ENCODE results near the gene MYADML2.
A peak's percentile ranks its signal among the peaks of the same experiment; 100 is the strongest.

Gene MYADML2

DNA sequence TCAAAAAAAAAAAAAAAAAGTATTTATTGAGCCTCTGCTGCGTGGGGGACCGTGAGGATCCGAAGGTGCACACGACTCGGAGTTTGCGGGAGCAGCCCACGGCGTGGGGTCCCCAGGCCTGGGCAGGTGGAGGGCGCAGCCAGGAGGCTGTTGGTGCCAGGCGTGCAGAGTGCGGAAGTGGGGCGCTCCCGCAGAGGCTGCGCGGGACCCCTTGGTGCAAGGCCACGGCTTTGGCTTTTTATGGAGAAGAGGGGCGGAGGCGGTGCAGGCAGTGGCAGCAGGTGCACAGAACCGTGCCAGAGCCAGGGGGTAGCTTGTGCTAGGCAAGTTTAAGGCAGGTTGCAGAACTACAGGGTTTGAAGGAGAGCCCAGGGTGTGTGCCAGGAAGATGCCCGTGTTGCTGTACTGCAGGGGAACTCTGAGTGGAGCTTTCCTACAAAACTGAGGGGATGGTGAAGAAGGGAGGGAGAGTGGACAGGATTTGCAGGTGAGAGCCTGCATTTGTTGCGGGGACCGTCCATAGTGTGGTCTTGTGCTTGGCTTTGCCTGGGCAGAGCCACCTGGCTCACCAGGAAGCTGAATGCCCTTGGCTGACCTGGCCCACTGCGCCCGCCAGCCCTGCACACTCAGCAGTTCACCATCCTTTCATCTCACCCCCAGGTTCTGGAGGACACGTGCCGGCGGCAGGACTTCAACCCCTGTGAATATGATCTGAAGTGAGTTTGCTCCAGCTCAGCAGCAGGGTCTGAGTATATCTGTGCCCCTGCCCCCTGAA, 31.7 kb upstream of the MYADML2 start:
- DNase-seq: no peak

DNA sequence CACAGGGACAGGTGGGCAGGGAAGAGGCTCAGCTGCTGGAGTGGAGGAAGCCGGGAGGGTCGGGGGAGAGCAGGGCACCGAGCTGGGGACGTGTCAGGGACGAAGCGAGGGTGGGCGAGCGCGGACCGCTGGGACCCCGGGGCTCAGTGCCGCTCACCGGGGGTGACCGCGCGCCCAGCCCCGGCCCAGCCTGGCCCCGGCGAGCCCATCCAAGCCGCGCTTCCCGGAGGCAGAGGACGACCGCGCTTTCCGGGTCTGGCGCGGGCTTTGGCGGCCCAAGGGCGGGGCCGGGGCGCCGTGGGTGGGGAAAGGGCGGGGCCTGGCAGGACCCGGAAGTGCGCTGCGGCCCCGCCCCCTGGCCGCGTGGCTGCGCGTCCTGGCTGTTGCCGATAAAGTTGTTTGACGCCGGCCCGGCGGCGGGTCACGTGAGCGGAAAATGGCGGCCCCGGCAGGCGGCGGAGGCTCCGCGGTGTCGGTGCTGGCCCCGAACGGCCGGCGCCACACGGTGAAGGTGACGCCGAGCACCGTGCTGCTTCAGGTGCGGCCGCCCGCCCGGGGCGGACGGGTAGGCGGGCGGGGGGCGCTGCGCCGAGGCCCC, 30.3 kb upstream of the MYADML2 start, which contains the start of gene ASPSCR1:
ASPSCR1 (plus strand) TSS at position 419 of the 598 bp plus-strand sequence; CDS start at position 437, 18 bp downstream.
- peak; percentile 55 for DNase-seq

DNA sequence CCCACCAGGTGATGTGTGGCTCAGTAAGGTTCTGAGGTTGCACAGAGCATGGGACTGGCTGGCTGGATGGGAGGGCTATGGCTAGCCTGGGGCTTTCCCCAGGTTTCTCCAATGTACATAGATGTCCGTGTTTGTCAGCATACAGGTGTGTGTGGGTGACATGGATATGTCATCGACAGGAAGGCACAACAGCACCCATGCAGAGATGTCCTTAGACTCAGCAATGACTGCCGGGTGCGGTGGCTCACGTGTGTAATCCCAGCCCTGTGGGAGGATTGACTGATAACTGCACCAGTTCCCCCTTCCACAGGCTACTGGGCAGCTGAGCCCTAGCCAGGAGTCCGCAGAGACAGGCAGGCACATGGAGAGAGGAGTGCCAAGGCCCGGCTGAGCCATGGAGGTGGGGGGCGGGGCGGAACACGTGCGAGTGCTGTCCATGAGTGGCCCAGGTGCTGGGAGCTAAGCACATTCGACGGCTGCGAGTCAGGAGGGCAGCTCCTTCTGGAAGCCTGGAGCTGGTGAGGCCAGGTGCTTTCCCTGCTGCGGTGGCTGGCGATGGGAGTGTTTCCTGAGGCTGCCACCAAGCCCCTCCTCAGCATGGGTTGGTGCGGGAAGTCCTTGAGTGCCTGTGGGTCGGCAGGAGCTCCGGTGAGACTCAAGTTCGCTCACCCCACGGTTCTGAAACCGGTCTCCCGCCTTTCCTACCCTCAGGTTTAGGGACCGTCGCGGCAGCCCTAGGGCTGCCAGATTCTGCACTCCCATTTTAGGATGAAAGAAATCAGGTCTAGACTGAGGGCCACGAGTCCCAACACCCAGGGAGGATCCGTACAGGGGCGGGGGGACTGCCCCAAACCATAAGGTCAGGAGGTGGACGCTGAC, 29.5 kb upstream of the MYADML2 start:
- DNase-seq: peak; percentile 17

DNA sequence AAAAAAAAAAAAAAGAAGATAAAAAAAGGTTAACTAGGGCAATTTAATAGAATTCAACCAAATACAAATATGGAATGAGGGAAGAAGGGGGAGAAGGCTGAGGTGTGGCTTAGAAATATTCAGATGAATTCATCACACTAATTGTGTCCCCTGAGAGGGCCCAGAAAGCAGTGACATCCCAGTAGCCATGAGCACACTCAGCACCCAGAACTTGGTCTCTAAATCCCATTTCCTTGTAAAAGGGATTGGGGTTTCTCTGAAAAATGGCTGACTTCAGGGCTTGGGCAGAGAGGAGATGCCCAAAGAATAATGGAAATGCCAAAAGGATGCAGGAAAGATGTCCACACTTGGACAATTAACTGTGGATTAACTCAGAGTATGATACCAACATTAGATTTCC, 26.4 kb upstream of the MYADML2 start:
- DNase-seq: no peak

DNA sequence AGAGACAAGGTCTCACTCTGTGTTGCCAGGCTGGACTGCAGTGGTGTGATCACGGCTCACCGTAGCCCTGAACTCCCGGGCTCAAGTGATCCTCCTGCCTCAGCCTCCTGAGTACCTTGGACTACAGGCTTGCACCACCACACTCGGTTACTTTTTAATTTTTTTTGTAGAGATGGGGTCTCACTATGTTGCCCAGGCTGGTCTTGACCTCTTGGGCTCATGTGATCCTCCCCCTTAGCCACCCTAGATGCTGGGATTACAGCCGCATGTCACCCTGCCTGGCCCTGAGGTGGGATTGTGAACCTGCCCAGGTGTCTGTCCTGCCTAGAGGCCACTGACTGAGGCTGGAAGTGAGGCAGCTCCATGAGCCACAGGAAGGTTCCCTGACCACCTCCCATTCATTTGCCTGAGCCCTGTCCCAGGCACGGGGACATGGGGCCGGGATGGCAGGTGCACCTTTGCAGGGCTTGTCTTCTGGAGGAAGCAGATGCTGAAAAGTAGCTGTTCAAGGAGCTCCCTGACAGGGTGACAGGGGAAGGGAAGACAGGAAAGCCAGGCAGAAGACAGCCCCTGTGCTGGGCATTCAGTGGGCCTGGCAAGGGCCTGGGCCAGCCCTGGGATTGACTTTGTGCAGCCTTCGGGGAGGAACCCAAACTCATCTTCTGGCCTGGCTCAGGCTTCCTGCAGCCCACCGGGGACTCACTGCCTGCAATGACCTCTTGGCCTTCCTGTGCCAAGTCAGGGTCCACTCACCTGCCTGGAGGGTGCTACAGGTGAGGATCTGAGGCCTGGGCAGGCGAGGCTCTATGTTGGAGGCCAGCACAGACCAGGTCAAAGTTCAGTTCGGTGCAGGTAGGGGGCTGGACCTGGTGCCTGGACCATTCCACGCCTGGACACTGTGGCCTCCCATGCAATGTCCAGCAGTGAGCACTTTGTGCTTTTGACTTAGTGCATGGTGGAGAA, 22.1 kb upstream of the MYADML2 start:
- no peak for DNase-seq

DNA sequence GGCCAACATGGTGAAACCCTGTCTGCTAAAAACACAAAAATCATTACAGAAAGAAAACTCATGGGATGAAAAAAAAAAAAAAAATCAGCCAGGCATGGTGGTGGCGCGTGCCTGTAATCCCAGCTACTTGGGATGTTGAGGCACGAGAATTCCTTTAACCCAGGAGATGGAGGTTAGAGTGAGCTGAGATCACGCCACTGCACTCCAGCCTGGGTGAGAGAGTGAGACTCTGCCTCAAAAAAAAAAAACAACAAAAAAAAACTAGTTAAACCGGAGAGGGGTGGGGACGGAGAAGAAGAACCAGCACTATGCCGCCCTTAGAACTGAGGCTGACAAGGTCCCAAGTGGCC, 21.3 kb upstream of the MYADML2 start:
- DNase-seq: no peak

DNA sequence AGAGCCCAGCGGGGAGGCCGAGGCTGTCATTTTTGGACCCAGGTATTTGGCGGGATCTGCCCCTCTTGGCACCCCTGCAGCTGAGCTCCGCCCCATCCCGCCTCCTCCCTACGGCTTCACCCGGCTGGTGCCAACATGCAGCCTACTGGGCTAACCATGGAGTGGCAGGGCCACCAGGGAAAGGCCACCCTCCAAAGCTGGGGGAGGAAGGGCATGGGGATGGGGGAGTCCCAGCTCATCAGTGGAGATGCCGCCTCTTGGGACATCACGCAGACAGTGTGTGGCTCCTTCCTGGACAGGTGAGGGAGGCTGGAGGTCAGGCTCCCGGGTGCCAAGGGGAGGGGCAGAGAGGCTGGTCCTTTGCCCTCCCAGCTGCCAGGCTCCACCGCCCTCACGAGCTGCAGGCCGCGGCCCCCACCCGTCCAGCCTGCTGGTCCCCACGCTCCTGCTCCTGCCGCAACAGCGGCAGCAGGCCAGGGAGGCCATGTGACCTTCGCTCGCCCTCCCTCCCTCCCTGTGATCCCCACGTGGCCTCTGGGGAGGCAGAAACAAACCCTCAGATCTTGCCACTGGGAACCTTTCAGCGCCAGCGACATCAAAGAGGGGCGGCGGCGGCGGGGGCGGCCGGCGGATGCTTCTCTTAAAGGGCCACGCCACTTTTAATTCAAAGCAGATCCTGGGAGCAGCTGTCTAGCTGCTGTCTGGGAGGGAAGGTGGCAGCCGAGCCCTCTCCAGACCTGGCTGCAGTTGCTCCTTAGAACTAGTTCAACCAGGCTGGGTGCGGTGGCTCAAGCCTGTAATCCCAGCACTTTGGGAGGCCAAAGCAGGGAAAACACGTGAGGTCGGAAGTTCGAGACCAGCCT, 20.7 kb upstream of the MYADML2 start:
- DNase-seq: peak; percentile 25

DNA sequence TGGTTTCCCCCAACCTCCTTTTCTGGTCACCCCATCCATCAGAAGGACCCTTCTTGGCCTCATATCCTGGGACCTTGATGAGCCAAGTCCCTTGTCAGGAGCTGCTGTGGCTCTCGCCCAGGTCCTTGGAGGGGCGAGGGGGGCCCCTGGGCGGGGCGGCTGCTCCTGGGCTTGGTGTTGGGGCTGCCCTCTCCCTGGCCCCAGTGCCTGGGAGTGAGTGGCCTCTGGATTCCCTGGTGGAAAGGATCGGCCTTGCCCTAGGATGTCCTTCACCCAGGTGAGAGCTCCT, 20.2 kb upstream of the MYADML2 start:
- DNase-seq: no peak

DNA sequence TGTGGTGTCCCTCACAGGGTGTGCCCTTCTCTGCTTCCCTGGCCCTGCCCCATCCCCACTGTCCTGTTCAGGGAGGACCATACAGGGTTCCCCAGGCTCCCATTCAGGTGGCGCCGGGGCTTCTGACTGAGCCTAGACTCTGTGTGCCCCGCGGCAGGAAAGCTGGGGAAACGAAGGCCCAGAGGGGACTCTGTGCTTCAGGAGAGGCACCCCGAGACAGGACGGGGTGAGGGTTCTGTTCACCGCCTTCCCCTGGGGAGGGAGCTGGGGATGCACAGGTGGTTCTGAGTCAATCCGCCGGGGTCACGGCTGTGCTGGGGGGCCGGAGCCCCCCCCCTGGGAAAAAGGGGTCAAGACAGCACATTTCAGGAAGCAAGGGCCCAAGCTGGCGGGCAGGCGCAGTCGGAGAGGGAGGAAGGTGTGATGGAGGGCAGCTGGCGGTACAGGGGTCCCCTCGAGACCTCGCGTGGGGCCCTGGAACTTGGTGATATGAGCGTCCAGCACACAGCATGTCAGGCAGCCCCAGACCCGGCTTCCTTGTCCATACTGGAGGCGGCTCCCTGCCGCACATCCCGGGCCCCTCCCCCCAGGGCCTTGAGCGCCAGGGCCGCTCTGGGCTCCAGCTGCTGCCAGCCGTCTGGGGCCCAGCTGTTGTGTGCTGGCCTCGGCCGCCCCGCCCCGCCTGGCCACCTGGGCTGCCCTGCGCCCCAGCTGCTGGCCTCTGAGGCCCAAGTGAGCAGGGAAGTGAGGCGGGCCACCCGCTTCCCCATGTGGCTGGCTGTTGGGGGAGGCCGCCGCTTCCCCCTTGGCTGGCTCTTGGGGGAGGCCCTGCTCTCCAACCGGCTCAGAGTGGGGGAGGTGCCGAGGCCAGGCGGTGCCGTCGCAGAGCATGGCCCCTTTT, 19.6 kb upstream of the MYADML2 start:
- no peak for DNase-seq

DNA sequence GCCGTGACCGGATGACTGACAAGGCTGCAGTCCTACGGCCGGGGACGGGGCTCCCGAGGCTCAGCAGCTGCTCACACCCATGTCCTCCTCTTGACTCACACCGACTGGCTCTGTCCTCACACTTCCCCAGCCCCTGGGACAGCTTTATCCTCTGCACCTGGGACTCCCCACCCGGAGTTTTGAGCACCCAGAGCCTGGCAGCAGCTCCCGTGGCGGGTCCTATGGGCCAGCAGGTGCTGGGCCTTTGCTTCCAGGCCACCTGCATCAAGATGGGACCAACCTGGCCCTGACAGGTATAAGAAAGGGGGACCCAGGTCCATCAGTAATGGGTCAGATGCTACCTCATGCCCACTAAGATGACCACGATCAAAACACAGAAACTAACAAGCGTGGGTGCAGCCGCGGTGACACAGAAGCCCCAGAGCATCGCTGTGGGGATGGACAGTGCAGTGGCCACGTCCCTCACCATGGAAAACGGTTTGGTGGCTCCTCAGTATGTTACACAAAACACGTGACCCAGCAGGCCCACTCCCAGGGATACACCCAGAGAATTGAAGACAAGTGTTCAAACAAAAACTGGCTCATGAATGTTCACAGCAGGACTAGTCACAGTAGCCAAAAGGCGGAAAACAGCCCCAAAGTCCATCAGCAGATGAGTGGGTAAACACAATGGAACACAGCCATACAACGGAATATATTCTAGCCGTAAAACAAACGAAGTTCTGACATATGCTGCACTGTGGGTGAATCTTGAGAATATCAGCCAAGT, 17.2 kb upstream of the MYADML2 start:
- no peak for DNase-seq

DNA sequence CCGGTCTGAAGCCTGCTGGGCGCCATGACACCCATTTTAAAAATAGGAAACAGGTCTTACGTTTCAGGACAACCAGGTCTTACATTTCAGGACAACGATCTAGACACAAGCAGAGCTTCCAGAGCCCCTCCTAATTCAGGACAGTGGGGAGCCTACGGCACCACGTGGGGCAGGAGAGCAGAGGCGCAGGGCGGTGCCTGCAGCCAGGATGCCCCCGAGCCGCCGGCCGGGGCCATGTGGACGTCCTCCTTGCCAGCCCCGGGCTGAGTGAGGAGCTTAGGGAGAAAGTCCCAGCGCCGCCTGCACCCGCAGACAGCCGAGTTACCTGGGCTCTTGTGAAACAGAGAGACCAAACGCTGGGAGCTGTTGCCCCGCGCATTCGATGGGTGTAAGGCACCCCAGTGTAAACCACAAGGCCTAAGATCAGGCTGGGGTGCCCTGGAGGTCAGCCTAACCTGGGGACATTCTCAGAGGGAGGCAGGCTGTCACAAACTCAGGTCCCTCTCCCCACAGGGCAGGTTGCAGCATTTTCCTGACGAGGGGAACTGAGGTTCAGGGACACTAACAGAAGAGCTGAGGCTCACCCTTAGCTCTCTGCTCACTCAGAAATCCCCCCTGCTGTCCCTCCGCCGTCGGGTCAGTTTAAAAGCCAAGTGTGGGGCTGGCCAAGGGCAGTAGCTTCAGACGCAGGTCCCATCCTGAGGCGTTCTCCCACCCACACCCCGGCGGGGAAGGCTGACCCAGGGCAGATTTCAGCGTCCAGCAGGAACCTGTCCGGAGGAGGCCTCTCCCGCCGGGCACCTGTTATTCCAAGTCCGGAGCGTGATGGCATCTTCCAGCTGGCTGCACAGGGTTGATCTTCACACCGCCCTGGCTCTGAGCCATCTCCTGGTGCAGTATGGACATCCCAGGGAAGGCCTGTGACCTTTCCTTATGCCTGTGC, 15.7 kb upstream of the MYADML2 start:
- no peak for DNase-seq

DNA sequence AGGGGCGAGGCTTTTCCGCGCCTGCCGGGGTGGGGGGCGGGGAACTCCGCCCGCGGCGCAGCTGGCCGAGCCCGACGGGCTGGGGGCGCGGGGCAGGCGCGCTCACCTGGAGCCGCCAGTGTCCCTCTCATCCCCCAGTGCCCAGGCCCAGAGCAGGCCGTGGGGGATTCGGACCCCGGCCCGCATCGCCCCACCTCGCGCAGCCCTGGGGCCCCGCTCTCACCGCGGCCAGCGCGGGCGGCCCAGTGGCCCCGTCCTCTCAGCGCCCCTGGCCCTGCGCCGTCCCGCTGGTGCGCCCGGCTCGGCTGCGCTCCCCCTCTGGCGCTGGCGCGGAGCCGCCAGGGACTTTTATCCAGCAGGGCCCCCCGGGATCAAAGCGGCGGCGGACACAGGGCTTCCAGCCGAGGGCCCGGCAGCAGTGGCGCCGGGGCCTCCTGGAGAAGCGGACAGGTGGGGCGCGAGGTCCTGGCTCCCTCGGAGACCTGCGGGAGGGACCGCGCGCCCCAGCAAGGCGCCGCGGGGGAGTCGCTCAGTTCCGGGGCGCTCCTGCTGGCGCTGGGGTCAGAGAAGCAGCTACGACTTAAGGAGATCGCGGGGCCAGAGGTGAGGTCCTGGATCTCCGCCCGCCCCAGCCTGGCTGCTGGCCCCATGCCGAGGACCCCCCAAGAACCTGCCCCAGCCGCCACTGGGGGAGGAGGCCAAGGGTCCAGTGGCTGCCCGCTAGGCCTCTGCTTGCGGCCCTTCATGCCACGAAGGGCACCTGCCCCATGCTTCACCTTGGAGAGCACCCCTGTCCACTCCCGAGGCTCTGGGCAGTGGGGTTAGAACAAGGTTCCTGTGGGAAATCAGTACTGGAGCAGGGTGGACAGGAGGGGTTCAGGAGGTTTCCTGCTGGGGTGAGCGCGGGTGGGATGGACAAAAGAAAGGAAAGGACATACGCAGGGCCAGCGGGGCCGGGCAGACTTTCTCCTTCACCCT, 14.8 kb upstream of the MYADML2 start:
- DNase-seq: no peak

DNA sequence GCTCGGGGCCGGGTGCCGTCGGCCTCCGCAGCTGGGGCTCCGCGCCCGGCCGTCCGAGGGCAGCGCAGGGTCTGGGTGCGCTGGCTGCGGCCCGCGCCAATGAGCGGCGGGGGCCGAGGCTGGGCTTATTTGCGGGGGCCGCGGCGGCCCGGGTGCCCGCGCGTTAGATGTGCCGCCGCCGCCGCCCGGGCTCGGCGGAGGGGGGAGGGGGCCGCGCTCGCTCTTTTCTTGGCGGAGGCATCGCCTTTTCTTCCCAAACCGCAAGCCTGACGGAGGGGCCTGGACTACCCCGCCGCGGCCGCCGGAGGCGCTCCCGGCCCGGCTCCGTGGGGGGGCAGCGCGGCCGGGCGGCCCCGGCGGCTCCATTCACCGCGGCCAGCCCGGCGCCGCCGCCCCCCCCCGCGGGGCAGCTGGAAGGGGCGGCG, 14.1 kb upstream of the MYADML2 start, which contains the start of gene NOTUM:
NOTUM (minus strand) TSS at position 101 of the 425 bp plus-strand sequence. CDS start 278 bp downstream, outside the sequence.
- no peak for DNase-seq

DNA sequence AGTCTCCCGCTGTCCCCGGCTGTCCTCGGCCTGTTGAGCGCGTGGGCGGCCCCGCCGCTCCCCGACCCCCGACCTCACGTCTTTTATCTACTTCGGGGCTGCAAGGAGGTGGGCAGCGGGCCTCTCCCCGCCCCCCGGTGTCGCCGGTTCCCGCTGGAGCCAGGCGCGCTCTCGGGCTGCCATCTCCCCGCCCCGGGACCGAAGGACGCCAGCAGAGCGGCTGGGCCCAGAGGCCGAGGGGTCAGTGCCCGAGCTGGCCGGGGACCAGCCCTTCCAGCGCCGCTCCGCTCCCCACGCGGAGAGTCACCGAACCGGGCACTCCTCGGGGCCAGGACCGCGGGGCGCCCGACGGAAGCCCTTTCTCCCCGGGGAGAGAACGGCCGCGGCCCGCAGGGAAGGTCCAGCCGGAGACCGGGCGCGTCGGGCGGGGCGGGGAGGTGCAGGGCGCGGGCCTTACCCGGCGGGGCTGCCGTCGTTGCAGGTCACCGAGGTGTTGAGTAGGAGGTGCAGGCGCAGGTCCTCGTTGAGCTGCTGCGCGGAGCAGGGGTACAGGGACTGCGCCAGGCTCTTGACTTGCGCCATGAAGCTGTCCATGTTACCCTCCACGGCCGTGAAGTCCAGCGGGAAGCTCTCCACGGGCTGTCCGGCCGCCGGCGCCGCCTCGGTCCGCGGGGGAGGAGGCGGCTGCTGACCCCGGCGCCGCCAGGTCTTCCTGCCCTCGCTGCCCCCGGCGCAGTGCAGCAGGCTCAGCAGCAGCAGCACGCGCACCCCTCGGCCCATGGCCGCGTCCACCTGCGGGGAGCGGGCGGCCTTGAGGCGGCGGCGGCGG, 13.3 kb upstream of the MYADML2 start:
- DNase-seq: no peak

DNA sequence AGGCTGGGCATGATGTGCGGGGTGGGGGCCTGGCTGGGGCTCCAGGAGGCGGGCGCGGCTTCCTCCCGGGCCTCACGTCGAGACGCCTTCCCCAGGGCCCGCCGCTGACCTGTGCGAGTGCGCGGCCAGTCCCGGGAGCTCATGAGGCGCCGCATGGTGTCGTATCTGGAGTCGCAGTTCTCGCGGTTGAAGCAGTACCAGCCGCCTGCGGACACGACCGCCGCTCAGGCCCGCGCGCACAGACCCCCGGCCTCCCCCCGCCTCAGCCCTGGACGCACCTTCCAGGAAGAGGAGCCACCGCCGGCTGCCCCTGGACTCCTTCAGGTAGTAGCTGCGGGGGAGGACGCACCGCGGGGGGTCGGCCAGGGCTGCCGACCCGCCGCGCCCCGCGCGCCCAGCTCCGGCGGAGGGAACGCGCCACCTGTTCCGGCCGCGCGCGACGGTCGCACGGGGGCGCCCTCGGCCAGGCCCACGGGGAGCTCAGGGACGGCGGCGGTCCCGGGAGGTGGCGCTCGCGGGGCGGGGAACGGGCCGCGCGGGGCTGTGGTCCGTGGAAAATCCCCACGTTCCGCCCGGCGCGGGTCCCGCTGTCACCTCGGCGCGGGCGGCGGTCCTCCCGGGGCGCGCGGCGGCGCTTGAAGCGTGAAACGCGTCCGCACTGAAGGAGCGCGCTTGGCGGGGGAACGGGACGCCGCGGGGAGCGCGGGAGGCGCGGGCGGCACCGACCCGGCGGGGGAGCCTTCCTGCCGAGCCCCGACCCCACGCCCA, 12.5 kb upstream of the MYADML2 start:
- DNase-seq: no peak

Measured in DMS79 treated with DMSO at 0.1 percent for 48 hours (cell line).